Activated T-cell treated with anti-CD3 and anti-CD28 coated beads for 1 hour (primary cell): Measurements from ENCODE around the gene WFDC12.

Source experiments
- DNase-seq: peaks from one replicate; pipeline ENCODE4 v3.0.0-alpha.2; 2020; ENCODE audit warnings: low read depth

Gene WFDC12

GRCh38 chr20:45114465-45115385 lies 9.5 kb downstream of the WFDC12 start, which contains the start of gene WFDC5:
WFDC5 (minus strand) TSS chr20:45115174; CDS start chr20:45115083, 91 bp downstream.
- no peak for DNase-seq

DNA sequence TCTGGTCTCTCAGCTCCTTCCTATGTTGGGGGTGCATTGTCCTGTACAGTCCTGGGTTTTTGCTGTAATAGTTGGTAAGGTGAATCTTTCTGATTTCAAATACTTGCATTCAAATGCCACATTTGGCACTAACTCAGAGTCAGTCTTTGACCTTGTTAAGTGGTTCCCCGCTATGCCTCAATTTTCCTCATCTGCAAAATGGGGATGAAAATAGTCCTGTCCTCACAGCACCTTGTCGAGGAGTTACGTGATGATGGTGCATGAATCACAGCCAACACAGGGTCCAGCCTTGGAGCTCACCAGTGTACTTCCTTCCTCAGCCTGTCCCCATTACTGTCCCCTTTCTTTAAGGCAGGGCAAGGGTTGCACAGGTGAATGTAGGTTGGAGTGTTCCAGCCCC lies 10.4 kb downstream of the WFDC12 start:
- no peak for DNase-seq

GRCh38 chr20:45112754-45113153 lies 11.5 kb downstream of the WFDC12 start:
- no peak for DNase-seq

DNA sequence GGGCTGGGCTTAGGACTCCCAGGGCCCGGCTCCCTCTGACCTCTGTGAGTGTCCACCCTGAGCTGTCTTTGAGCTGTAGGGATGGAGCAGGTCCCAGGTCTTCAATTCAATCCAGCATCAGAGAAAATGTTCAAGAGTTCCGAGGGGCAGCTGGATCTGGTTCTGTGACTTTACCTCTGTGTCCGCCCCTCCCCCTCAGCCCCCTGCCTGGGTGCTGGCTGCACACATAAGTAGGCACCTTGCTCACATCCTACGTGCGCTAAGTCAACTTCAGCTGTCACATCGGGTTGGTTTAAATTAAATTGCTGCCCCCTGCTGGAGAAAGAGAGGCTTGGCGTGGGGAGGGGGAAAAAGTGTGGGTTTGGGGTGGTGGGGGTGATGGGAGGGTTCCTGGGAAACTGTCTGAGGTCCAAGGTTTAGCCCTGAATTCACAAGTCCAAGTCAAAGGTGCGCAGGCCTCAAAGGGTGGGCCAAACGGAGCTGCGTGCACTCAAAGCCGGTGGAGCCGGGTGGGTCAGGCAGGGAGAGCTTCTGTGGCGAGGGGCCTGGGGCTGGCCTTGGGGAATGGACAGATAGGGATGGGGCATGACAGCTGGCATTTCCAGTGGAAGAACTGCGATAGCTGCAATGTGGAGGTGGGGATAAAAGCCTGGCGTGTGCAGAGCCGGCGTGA lies 12.3 kb downstream of the WFDC12 start:
- no peak for DNase-seq

DNA sequence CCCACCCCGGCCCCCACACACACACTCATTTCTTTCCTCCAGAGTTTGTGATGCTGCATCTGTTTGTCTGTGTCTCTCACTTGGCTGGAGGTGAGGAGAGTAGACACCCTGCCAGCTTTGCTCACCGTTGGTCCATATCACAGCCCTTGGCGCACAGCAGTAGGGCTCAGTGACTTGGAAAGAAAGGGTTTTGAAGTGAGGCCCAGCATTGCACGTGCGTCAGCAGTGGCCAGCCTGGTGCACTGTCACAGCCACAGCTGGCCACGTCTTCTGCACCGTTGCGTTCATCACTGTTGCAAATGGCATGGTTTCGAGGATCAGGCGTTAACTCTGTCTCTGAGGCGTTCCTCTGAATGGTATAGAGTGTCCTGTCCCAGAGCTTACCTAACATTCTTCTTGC lies 13.0 kb downstream of the WFDC12 start:
- DNase-seq: no peak

GRCh38 chr20:45110301-45110700 lies 14.0 kb downstream of the WFDC12 start:
- no peak for DNase-seq

GRCh38 chr20:45109634-45110033 lies 14.6 kb downstream of the WFDC12 start:
- no peak for DNase-seq

- DNase-seq: no peak
Observed at GRCh38 chr20:45105317-45105716, 18.9 kb downstream of the WFDC12 start.

GRCh38 chr20:45104786-45105185 lies 19.5 kb downstream of the WFDC12 start:
- DNase-seq: no peak

DNA sequence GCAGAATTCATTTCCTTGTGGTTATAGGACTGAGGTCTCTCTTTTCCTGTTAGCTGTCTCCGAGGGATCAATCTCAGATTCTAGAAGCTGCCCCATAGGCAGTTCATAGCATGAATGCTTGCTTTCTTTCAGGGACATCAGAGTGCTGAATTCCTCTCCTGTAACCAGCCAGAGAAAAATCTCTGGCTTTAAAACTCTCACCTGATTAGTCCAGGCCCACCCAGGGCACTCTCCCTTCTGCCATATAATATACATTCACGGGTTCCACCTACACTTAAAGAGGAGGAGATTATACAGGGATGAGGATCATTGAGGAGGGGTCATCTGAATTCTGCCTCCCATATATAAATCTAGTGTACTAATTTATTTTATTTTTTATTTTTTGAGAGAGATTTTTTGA lies 21.2 kb downstream of the WFDC12 start:
- DNase-seq: no peak

DNA sequence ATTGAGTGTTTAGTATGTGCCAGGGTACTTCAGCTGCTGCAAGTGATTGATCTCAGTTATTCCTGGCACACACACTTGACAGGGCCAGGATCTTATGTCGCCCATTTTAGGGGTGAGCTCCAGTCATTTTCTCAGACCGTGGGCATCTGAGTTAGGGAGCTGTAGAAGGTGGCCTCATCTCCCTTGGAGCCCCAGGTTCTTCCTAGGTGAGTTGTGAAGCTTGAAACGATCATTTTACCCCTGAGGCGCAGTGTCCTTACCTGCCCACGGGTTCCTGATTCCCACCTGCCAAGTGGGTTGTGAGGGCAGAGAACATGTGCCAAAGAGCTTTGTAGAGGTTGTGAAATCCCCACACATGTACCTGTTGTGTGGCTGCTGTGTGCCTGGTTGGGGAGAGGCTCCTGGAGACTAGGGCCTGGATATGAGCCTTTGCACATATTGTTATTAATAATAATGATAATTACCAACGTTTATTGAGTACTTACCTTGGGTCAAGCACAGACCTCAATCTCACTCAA lies 22.9 kb downstream of the WFDC12 start:
- no peak for DNase-seq

DNA sequence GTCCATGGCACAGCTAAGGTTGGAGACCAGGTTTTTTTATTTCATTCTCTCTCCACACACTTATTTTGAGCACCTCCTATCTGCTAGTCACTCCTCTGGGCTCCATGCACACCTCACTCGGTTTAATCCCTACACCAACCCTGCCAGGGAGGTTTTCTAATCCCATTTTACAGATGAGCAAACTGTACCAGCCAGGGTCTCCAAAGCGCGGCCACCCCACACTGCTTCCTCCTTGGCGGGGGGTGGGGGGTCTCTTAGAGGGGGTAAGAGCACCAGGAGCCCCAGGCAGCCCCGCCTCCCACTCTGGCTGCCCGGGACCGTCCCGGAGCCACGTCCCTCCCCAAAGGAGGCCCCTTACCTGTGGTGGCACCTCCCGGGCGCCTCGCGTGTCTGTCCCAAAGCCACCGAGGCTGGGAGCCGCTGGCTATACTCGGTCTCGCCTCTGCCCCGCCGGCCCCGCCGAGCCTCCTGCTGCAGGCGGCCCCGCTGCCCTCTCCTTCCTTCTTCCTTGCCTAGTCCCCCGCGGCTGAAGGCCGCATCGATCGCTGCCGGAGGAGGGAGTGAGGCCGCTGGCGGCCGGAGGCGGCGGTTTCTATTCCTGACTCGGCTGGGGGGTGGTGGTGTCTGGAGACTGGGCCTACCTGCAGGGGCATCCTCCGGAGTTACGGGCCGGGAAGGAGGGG lies 23.6 kb downstream of the WFDC12 start, which contains the start of gene KCNS1:
Gene KCNS1 (minus strand): TSS at position 565 of the 683 bp plus-strand sequence. CDS start 1,891 bp downstream, outside the sequence.
- DNase-seq: no peak

- no peak for DNase-seq
Observed at GRCh38 chr20:45098103-45098773, 26.0 kb downstream of the WFDC12 start.

- DNase-seq: no peak
Observed at GRCh38 chr20:45097485-45098102, 26.7 kb downstream of the WFDC12 start.

- no peak for DNase-seq
Observed at GRCh38 chr20:45096781-45097180, 27.5 kb downstream of the WFDC12 start.

DNA sequence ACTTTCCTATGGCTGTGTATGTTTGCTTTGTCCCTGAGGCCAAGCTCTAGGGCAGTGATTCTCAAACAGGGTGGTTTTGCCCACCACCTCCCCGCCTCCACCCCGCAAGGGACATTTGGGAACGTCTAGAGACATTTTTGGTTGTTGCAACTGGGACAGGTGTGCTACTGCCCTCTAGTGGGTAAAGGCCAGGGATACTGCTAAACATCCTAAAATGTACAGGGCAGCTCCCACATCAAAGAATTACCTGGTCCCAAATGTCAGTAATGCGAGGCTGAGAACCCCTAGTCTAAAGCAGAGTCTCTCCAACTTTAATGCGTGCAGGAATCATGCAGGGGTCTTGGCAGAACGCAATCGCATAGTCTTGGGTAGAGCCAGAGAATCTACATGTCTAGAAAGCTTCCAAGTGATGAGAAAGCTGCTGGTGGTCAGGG lies 28.4 kb downstream of the WFDC12 start:
- peak; percentile 27 for DNase-seq

GRCh38 chr20:45094864-45095574 lies 29.2 kb downstream of the WFDC12 start:
- no peak for DNase-seq

DNA sequence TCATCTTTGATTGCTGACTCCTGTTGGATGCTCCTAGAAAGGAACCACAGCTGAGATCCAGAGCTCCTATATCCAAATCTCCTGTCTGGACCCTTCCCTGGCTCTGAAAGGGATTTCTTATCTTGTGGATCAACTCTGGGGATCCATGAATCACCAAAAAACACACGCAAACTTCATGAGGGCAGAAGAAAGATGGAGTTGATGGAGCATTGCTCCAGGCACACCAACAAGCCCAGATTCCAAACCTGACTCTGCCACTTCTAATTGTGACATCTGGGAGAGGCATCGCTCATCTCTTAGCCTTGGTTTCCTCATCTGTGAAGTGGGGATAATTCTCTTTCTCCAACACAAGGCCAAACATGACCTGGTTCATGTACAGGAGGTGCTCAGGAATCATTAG lies 30.1 kb downstream of the WFDC12 start:
- no peak for DNase-seq

GRCh38 chr20:45092898-45093297 lies 31.4 kb downstream of the WFDC12 start:
- DNase-seq: no peak

DNA sequence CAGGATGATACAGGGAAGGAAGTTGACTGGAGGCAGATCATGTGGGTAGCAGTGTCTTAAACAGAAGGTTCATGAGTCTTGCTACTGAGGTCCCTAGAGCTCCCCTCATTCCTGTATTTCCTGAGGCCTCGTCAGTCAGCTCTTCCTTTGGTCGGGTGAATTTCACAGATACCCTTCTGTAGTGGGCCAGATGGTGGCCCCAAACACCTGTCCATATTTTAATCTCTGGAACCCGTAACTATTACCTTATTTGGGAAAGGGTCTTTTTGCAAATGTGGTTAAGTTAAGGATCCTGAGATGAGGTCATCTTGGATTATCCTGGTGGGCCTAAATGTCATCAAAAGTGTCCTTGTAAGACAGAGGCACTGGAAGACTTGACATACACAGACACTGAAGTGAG lies 32.9 kb downstream of the WFDC12 start:
- DNase-seq: no peak

DNA sequence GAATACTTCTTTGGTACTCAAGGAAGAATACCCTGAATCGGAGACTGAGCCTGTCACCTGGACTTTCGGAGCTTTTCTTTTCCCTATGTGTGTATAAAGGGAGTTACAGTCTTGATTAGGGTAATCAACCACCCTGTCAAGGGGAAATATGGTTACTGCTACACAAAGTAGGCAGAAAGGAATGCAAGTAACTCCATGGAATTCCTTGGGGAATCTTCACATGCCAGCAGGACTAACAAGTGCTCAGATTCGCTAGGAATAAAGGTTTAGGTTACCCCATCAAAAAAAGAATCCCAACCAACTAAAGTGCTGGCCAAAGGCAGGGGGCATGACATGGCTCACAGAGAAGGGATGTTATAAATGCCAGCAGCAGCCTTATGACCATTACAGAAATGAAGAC lies 33.8 kb downstream of the WFDC12 start:
- no peak for DNase-seq
